Naive thymus-derived CD4-positive, alpha-beta T cell (primary cell): Measurements from ENCODE around the gene CCZ1. TPM values are rescaled to one million over a fixed set of nuclear protein-coding genes. Genes with fewer than 3 reads are reported as not detected.
A peak's percentile ranks its signal among the peaks of the same experiment; 100 is the strongest.
"Not testable (repeated sequence)": the region's sequence is repeated elsewhere in the genome, so short reads cannot be mapped to it uniquely, and the experiment has no call there.

ENCODE experiments used
- ATAC-seq: fragments of 150-1000 bp; cut with Tn5 transposase; 2 replicates; pipeline ENCODE4 v1.10.0; 2021; ENCODE audit warnings: mild to moderate bottlenecking, moderate library complexity
- CTCF ChIA-PET: fragments of 350-600 bp; sonication (Branson Sonifier 250); formaldehyde crosslinking; loops from one replicate; lab custom pipeline; 2021; ENCODE audit warnings: antibody characterized with exemption; lab: Charles Lee
- POLR2A ChIA-PET: fragments of 350-600 bp; sonication (Branson Sonifier 250); formaldehyde crosslinking; loops from one replicate; lab custom pipeline; 2021; ENCODE audit warnings: antibody characterized with exemption, inconsistent platforms; lab: Charles Lee
- DNase-seq, 9 donors: peaks; one replicate each; pipeline versions ENCODE4 v3.0.0 to v3.0.0-alpha.2; 2020 to 2022; ENCODE audit warnings: mixed read lengths in 1 of 9
- H3K27ac ChIP-seq: one replicate; pipeline ENCODE4 v1.7.0; 2013; ENCODE audit warnings: mild to moderate bottlenecking, low read depth, low read length, moderate library complexity
- H3K27me3 ChIP-seq, 2 donors: one replicate each; pipeline ENCODE4 v1.7.0; 2013; ENCODE audit warnings: low read length in 2 of 2, mild to moderate bottlenecking in 2 of 2, moderate library complexity in 2 of 2; ENCODE audit not compliant: control insufficient read depth in 2 of 2, insufficient read depth in 2 of 2
- H3K36me3 ChIP-seq, 3 experiments: 1 replicate in 2 of 3; 2 replicates in 1 of 3; pipeline ENCODE4 v1.7.0; 2013; ENCODE audit warnings: low read length in 3 of 3, mild to moderate bottlenecking in 3 of 3, moderate library complexity in 1 of 3; ENCODE audit not compliant: insufficient read depth in 3 of 3, control insufficient read depth in 2 of 3
- H3K4me1 ChIP-seq, 2 donors: one replicate each; pipeline ENCODE4 v1.7.0; 2013; ENCODE audit warnings: low read length in 2 of 2, mild to moderate bottlenecking in 2 of 2, moderate library complexity in 1 of 2; ENCODE audit not compliant: control insufficient read depth in 2 of 2, insufficient read depth in 2 of 2
- H3K4me3 ChIP-seq: 2 replicates; pipeline ENCODE4 v1.7.0; 2013; ENCODE audit warnings: mild to moderate bottlenecking, low read length
- H3K9me3 ChIP-seq, 3 experiments: 1 replicate in 2 of 3; 2 replicates in 1 of 3; pipeline ENCODE4 v1.7.0; 2013; ENCODE audit warnings: low read length in 3 of 3; ENCODE audit not compliant: control insufficient read depth in 2 of 3
- H3K27ac Mint-ChIP-seq, 9 donors: one replicate each; pipeline ENCODE4 v1.8.0; 2020 to 2022; ENCODE audit warnings: mixed read lengths in 9 of 9, mild to moderate bottlenecking in 8 of 9, moderate library complexity in 5 of 9, inconsistent platforms in 2 of 9
- H3K27me3 Mint-ChIP-seq, 5 donors: one replicate each; pipeline ENCODE4 v1.8.0; 2021 to 2022; ENCODE audit warnings: mixed read lengths in 5 of 5, mild to moderate bottlenecking in 1 of 5
- H3K36me3 Mint-ChIP-seq, 5 donors: one replicate each; pipeline ENCODE4 v1.8.0; 2020 to 2022; ENCODE audit warnings: mixed read lengths in 5 of 5, mild to moderate bottlenecking in 3 of 5, inconsistent platforms in 1 of 5
- H3K4me1 Mint-ChIP-seq, 7 donors: one replicate each; pipeline ENCODE4 v1.8.0; 2020 to 2022; ENCODE audit warnings: mixed read lengths in 7 of 7, mild to moderate bottlenecking in 3 of 7, inconsistent platforms in 1 of 7
- H3K4me3 Mint-ChIP-seq, 10 donors: one replicate each; pipeline ENCODE4 v1.8.0; 2020 to 2022; ENCODE audit warnings: mild to moderate bottlenecking in 10 of 10, mixed read lengths in 10 of 10, moderate library complexity in 6 of 10, inconsistent platforms in 2 of 10
- H3K9me3 Mint-ChIP-seq, 11 donors: one replicate each; pipeline ENCODE4 v1.8.0; 2020 to 2022; ENCODE audit warnings: mixed read lengths in 11 of 11, mild to moderate bottlenecking in 4 of 11, inconsistent platforms in 1 of 11, moderate library complexity in 1 of 11
- intact Hi-C, 2 donors: fragments of 100-400 bp; cut with micrococcal nuclease; formaldehyde crosslinking; loops; one replicate each; pipeline ENCODE4 v1.15.1; 2023
- polyA plus RNA-seq, 2 donors: library from polyadenylated mRNA; unstranded; fragments of 300-500 nt; fragmentation: Illumina TruSeq; gene quantifications; one replicate each; pipeline ENCODE4 v1.2.3, GENCODE V29; 2021
- total RNA-seq, 6 experiments: library from RNA in 5 of 6; stranded (reverse) in 5 of 6; gene quantifications; 1 replicate in 5 of 6; 2 replicates in 1 of 6; pipeline ENCODE4 v1.2.3 and lab custom pipeline; 2021 to 2026

CCZ1 gene
- total and polyA plus RNA-seq, 7 experiments from 2014 or later, result 39.4 to 83.6 (median 68.1) TPM

GRCh38 chr7:5862753-5863366 is 35.7 kb upstream of the CCZ1 start:
- H3K27me3 Mint-ChIP-seq, H3K4me3 ChIP-seq, H3K9me3 ChIP-seq, ATAC-seq, H3K9me3 Mint-ChIP-seq, intact Hi-C loops, H3K36me3 ChIP-seq, H3K4me3 Mint-ChIP-seq, DNase-seq, H3K27ac ChIP-seq, CTCF ChIA-PET, H3K27me3 ChIP-seq: not testable (repeated sequence)
- peaks cover 8 to 14% of the 10 kb centered on the region in 2 donors for H3K4me1 ChIP-seq
- Mint-ChIP-seq H3K4me1 (peaks cover 0 to 18% (median 12%) of the 10 kb centered on the region in 7 donors), H3K36me3 (peaks cover 0 to 29% (median 7%) of the 10 kb centered on the region in 5 donors), H3K27ac (peak overlapping the region in 3 of 9 donors; percentile 28 to 42 (median 40))
- POLR2A ChIA-PET, result interaction anchor here (0.6 to 0.7 kb wide), 3 partner anchors 15 to 65 kb away, joined by 3 to 4 read pairs (median 3); no protein-coding TSS in a partner anchor

- H3K27ac ChIP-seq, H3K4me3 ChIP-seq, H3K4me1 ChIP-seq, H3K9me3 Mint-ChIP-seq, H3K4me1 Mint-ChIP-seq, H3K27me3 Mint-ChIP-seq, CTCF ChIA-PET, H3K9me3 ChIP-seq, POLR2A ChIA-PET, intact Hi-C loops, H3K27me3 ChIP-seq, DNase-seq, H3K4me3 Mint-ChIP-seq: not testable (repeated sequence)
- Mint-ChIP-seq H3K36me3 (peaks cover 0 to 41% (median 20%) of the 10 kb centered on the region in 5 donors), H3K27ac (peak overlapping the region in 1 of 9 donors; percentile 81)
- H3K36me3 ChIP-seq, result peaks cover 0 to 10% (median 0%) of the 10 kb centered on the region in 3 experiments
- peak; percentile 48 for ATAC-seq
These were observed 33.1 kb upstream of the CCZ1 start for GRCh38 chr7:5865279-5865931.

GRCh38 chr7:5867060-5867459 is 31.5 kb upstream of the CCZ1 start:
- Mint-ChIP-seq H3K36me3 (peaks cover 0 to 42% (median 20%) of the 10 kb centered on the region in 5 donors), H3K9me3 (no peaks in the 10 kb centered on the region), H3K4me1 (peaks cover 0 to 10% (median 0%) of the 10 kb centered on the region in 7 donors), H3K4me3 (no peak overlapping the region), H3K27me3 (peaks cover 0 to 6% (median 0%) of the 10 kb centered on the region in 5 donors), H3K27ac (no peak overlapping the region)
- DNase-seq (no peak), ATAC-seq (no peak)
- ChIA-PET CTCF (interaction anchor here (0.7 kb wide), 1 partner anchor 1310 kb away, joined by 3 read pairs; no protein-coding TSS in a partner anchor), POLR2A (interaction anchor here (1.4 kb wide), 1 partner anchor 8 kb away, joined by 4 read pairs; no protein-coding TSS in a partner anchor)
- Histone ChIP-seq H3K4me3 (no peak overlapping the region), H3K4me1 (no peaks in the 10 kb centered on the region), H3K9me3 (no peaks in the 10 kb centered on the region), H3K27ac (no peak overlapping the region), H3K27me3 (no peaks in the 10 kb centered on the region), H3K36me3 (peaks cover 0 to 10% (median 0%) of the 10 kb centered on the region in 3 experiments)
- intact Hi-C loops, result no loop called here

GRCh38 chr7:5868928-5869341 is 29.6 kb upstream of the CCZ1 start:
- H3K4me3 Mint-ChIP-seq, H3K27me3 Mint-ChIP-seq, H3K36me3 ChIP-seq, H3K4me3 ChIP-seq, POLR2A ChIA-PET, H3K27me3 ChIP-seq, H3K9me3 Mint-ChIP-seq, DNase-seq, H3K27ac ChIP-seq, ATAC-seq, H3K4me1 Mint-ChIP-seq, H3K4me1 ChIP-seq, intact Hi-C loops, H3K9me3 ChIP-seq: not testable (repeated sequence)
- CTCF ChIA-PET, result interaction anchor here (0.6 to 1.1 kb wide), 2 partner anchors 13 to 21 kb away, joined by 3 to 4 read pairs; no protein-coding TSS in a partner anchor
- peaks cover 0 to 24% (median 18%) of the 10 kb centered on the region in 5 donors for H3K36me3 Mint-ChIP-seq
- peak overlapping the region in 1 of 9 donors; percentile 17 for H3K27ac Mint-ChIP-seq

DNA sequence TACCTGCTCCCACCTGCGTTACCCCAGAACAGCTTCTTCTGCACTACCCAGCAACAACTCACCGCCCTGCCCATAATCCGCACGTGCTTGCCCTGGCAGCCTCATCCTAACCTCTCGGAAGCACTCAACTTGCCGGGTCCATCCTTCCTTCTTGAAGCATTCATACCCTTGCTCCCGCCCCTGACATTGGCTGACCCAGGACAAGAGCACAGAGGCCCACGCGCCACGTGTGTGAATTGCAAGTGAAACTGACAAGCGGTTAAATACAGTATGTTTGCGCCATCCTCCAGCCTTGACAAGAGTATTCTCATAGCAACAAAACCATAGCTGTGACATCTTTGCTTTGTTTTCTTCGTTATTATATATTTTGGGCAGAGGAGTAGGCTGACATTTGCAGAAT is 28.8 kb upstream of the CCZ1 start:
- H3K27ac Mint-ChIP-seq, result peak overlapping the region in 2 of 9 donors; percentile 32 to 68
- POLR2A ChIA-PET, result no interaction called here
- H3K27ac ChIP-seq, result no peak overlapping the region

GRCh38 chr7:5870311-5870710 is 28.2 kb upstream of the CCZ1 start:
- Histone ChIP-seq H3K27ac (no peak overlapping the region), H3K4me3 (no peak overlapping the region), H3K4me1 (no peaks in the 10 kb centered on the region), H3K9me3 (no peaks in the 10 kb centered on the region), H3K36me3 (peaks cover 0 to 8% (median 0%) of the 10 kb centered on the region in 3 experiments), H3K27me3 (no peaks in the 10 kb centered on the region)
- ATAC-seq (no peak), DNase-seq (no peak)
- Mint-ChIP-seq H3K27me3 (peaks cover 0 to 2% (median 0%) of the 10 kb centered on the region in 5 donors), H3K36me3 (peaks cover 0 to 24% (median 18%) of the 10 kb centered on the region in 5 donors), H3K9me3 (no peaks in the 10 kb centered on the region), H3K4me3 (no peak overlapping the region), H3K4me1 (peaks cover 0 to 9% (median 0%) of the 10 kb centered on the region in 7 donors), H3K27ac (no peak overlapping the region)
- intact Hi-C loops, result no loop called here
- POLR2A ChIA-PET, result no interaction called here
- CTCF ChIA-PET, result no interaction called here

More for the DNA sequence above, 28.8 kb upstream of the CCZ1 start:
- CTCF ChIA-PET, result interaction anchor here (1.1 kb wide), 1 partner anchor 13 kb away, joined by 3 read pairs; no protein-coding TSS in a partner anchor
- ATAC-seq (no peak), DNase-seq (no peak)
- Mint-ChIP-seq H3K36me3 (peaks cover 0 to 23% (median 18%) of the 10 kb centered on the region in 5 donors), H3K4me1 (peaks cover 0 to 6% (median 0%) of the 10 kb centered on the region in 7 donors), H3K27me3 (peaks cover 0 to 2% (median 0%) of the 10 kb centered on the region in 5 donors), H3K9me3 (no peaks in the 10 kb centered on the region), H3K4me3 (no peak overlapping the region)
- no peaks in the 10 kb centered on the region for H3K4me1 ChIP-seq
- intact Hi-C loops, result no loop called here
- peaks cover 0 to 8% (median 0%) of the 10 kb centered on the region in 3 experiments for H3K36me3 ChIP-seq
- no peaks in the 10 kb centered on the region for H3K9me3 ChIP-seq
- no peaks in the 10 kb centered on the region for H3K27me3 ChIP-seq
- H3K4me3 ChIP-seq, result no peak overlapping the region
